Right cardiac atrium (tissue), 5 donors: ENCODE measurements around the gene KLHL30. TPM values are rescaled to one million over a fixed set of nuclear protein-coding genes. Genes with fewer than 3 reads are reported as not detected.
A peak's percentile ranks its signal among the peaks of the same experiment; 100 is the strongest.

Experiments
- ATAC-seq, 2 donors: fragments of 200-7000 bp; cut with Tn5 transposase; one replicate each; pipeline versions ENCODE4 v1.8.0 to v1.9.1; 2020; ENCODE audit warnings: moderate library complexity in 2 of 2, mild to moderate bottlenecking in 1 of 2
- DNase-seq, 3 donors: peaks; one replicate each; pipeline ENCODE4 v3.0.0-alpha.2; 2020
- H3K27ac ChIP-seq: one replicate; pipeline ENCODE4 v1.5.1; 2013; ENCODE audit warnings: mild to moderate bottlenecking, low read length, control low read depth, moderate library complexity
- H3K27me3 ChIP-seq: one replicate; pipeline ENCODE4 v1.6.1; 2013; ENCODE audit not compliant: control insufficient read depth, insufficient read depth
- H3K4me1 ChIP-seq: one replicate; pipeline ENCODE4 v1.6.1; 2013; ENCODE audit warnings: low read length; ENCODE audit not compliant: control insufficient read depth, insufficient read depth
- H3K4me3 ChIP-seq: one replicate; pipeline ENCODE4 v1.5.1; 2013; ENCODE audit warnings: low read length, control low read depth
- H3K9me3 ChIP-seq: one replicate; pipeline ENCODE4 v1.6.1; 2013; ENCODE audit warnings: low read length; ENCODE audit not compliant: control insufficient read depth
- WGBS: extraction: QIAGEN DNeasy Blood & Tissue Kit; methylation state at CpG from one replicate; pipeline ENCODE4 v1.1.7; 2013; 5-methylcytosine and 5-hydroxymethylcytosine counted together
- intact Hi-C, 4 donors: fragments of 100-400 bp; cut with DNase I; formaldehyde crosslinking; loops; one replicate each; pipeline versions ENCODE4 v1.11.0 to v1.14.0; 2022 to 2023
- polyA plus RNA-seq: library from polyadenylated mRNA; stranded (reverse); fragments of 200-250 nt; gene quantifications from one replicate; pipeline ENCODE4 v1.2.3, GENCODE V29; 2013
- total RNA-seq, 4 donors: library from RNA; stranded (reverse); fragmentation: NEBNext Ultra II Directional; extraction: Animal tissue kit (Norgen Biotek cat#: 25700); gene quantifications; one replicate each; pipeline ENCODE4 v1.2.1, GENCODE V29; 2021
- donor health status: healthy with polysubstance abuse.
- donor health status: DM: no; HTN: yes; CAD: no.
- donor health status: DM: no; HTN: no; CAD: no.
- donor health status: DM: no; HTN: yes; CAD: no; lungs with severe emphysema.
- donor health status: DM: yes; HTN: yes; CAD: no.

Gene KLHL30
- total and polyA plus RNA-seq, 5 donors: 15.9 to 34.4 (median 18.7) TPM

DNA sequence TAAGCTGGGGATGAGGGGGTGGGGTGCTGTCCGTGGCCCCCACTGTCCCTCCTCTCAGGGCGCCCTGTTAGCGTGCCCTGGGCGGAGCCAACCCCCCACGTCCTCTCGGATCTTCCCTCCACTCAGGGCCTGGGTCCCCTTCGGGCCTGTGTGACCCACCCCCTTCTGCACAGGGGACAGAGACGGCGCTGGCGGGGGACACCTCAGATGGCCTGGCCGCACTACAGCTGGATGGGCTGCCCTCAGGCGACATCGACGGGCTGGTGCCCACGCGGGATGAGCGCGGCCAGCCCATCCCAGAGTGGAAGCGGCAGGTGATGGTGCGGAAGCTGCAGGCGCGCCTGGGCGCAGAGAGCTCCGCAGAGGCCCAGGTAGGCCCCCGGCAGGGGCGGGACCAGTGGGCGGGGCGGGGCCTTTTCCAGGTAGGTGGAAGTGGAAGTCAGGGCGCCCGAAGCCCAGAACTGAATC lies 9.9 kb upstream of the KLHL30 start:
- intact Hi-C loops: loop anchor here in 1 of 4 donors (10.0 kb wide), 1 partner anchor 136 kb away; no protein-coding TSS in a partner anchor
- Histone ChIP-seq H3K4me3 (no peak overlapping the region), H3K9me3 (no peaks in the 10 kb centered on the region), H3K4me1 (no peaks in the 10 kb centered on the region), H3K27me3 (no peaks in the 10 kb centered on the region), H3K27ac (no peak overlapping the region)
- WGBS: 70% methylated on average over 30 of the region's 30 CpGs
- DNase-seq: peak; percentile 12 to 51 (median 48)
- no peak for ATAC-seq

DNA sequence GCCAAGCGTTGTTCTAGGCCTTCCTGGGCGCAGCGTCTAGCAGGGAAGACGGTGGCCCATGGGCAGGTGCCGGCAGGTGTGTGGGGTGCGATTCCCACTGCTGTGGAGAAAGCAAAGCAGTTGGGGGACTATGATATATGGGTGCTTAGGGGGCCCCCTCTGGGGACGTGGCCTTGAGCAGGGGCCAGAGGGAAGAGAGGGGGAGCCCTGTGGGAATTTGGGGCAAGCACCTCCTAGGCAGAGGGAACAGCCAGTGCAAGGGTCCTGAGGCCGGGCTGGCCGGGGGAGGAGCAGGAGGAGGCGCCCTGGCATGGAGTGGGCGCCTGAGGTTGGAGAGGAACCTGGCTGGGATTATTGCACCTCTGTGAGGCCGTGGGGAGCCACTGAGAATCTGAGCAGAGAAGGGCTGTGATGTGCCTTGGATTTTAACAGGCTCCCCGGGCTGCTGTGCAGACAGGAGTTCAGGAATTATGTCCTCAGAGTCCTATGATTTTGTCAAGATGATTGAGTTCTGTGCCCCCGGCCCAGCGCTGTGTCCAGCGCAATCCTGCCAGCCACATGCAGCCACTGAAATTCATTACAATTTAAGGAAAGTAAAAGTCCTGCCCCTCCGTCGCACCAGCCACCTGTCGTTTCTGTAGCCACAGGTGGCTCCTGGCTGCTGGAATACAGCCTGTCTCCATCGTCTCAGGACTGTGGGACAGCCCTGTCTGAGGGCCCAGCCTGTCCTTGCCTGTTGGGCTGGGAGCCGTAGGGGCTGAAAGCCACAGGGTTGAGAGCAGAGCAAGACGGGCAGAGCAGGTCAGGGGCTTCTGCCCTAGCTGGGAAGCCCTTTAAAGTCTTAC lies 9.1 kb upstream of the KLHL30 start:
- 91% methylated on average over 22 of the region's 22 CpGs for WGBS
- no peaks in the 10 kb centered on the region for H3K9me3 ChIP-seq
- no peaks in the 10 kb centered on the region for H3K4me1 ChIP-seq
- no peak overlapping the region for H3K27ac ChIP-seq
- intact Hi-C loops: loop anchor here in 1 of 4 donors (10.0 kb wide), 1 partner anchor 135 kb away; no protein-coding TSS in a partner anchor
- no peak overlapping the region for H3K4me3 ChIP-seq
- ATAC-seq (no peak), DNase-seq (peak in 2 of 3 donors; percentile 29 to 30)
- no peaks in the 10 kb centered on the region for H3K27me3 ChIP-seq

DNA sequence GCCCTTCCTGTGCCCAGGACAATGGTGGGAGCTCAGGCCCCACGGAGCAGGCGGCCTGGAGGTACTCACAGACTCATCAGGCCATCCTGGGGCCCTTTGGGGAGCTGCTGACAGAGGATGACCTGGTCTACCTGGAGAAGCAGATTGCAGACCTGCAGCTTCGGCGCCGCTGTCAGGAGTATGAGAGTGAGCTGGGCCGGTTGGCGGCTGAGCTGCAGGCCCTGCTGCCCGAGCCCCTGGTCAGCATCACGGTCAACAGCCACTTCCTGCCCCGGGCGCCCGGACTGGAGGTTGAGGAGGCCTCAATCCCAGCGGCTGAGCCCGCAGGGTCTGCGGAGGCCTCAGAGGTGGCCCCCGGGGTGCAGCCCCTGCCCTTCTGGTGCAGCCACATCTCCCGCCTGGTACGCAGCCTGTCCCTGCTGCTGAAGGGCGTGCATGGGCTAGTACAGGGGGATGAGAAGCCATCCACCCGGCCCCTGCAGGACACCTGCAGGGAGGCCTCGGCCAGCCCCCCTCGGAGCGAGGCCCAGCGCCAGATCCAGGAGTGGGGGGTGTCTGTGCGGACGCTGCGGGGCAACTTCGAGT lies 8.3 kb upstream of the KLHL30 start:
- H3K9me3 ChIP-seq: no peaks in the 10 kb centered on the region
- DNase-seq (peak; percentile 8 to 61 (median 32)), ATAC-seq (no peak)
- H3K4me1 ChIP-seq: no peaks in the 10 kb centered on the region
- intact Hi-C loops: no loop called here
- H3K27me3 ChIP-seq: no peaks in the 10 kb centered on the region
- WGBS: 85% methylated on average over 28 of the region's 28 CpGs
- no peak overlapping the region for H3K4me3 ChIP-seq
- H3K27ac ChIP-seq: no peak overlapping the region

DNA sequence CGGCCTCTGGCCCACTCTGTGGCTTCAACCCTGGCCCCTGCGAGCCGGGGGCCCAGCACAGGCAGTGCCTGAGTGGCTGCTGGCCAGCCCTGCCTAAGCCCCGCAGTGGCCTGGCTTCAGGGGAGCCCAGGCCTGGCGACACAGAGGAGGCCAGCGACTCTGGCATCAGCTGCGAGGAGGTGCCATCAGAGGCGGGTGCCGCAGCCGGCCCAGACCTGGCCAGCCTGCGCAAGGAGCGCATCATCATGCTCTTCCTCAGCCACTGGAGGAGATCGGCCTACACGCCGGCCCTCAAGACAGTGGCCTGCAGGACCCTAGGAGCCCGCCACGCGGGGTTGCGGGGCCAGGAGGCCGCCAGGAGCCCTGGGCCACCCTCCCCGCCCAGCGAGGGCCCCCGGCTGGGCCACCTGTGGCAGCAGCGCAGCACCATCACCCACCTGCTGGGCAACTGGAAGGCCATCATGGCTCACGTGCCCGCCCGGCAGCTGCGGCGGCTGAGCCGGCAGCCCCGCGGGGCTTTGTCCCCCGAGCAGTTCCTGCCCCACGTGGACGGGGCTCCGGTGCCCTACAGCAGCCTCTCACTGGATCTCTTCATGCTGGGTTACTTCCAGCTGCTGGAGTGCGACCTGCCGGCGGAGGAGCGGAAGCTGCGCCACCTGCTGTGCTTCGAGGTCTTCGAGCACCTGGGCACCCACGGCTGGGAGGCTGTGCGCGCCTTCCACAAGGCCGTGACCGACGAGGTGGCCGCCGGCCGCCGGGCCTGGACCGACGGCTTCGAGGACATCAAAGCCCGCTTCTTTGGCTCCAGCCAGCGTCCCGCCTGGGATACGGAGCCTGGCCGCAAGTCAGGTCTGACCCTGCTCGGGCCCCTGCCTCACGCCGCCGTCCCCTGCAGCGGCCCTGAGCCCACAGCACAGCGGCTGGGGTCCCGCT lies 7.5 kb upstream of the KLHL30 start:
- DNase-seq (peak; percentile 8 to 50 (median 48)), ATAC-seq (no peak)
- Histone ChIP-seq H3K9me3 (no peaks in the 10 kb centered on the region), H3K4me1 (no peaks in the 10 kb centered on the region), H3K27ac (no peak overlapping the region), H3K27me3 (no peaks in the 10 kb centered on the region), H3K4me3 (no peak overlapping the region)
- intact Hi-C loops: no loop called here
- 92% methylated on average over 68 of the region's 68 CpGs for WGBS

DNA sequence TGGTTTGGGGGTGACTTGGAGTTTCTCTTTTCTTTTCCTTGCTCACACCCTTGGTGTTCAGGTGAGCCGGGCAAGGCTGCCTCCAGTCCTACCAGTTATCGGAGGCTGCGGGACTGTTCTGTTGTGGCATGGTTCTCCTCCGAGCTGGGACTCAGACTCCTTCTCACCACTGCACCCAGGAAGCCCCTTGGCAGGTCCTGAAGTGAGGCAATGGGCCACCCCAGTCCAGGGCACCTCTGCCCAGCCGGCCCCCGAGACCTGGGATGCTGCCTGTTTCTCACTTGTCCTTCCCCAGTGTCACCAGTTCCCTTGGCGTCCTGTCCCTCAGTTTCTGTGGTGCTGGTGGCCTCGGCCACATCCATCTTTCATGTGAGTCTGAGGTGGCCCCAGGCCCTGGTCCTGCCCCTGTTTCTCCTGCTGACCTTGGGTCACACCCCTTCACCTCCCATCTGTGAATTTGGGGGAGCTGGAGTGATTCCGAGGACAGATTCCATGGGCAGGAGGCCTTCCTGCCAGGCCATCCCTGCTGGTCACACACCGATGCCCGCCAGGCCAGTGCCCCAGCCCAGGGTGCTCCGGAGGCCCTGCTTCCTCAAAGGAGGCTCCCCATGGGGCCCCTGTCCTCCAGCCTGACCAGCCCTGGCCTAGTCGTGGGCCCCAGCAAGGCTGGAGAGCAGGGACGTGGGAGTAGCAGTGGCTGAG lies 6.6 kb upstream of the KLHL30 start:
- H3K9me3 ChIP-seq: no peaks in the 10 kb centered on the region
- no peak overlapping the region for H3K4me3 ChIP-seq
- H3K27me3 ChIP-seq: no peaks in the 10 kb centered on the region
- intact Hi-C loops: no loop called here
- 91% methylated on average over 14 of the region's 14 CpGs for WGBS
- no peak overlapping the region for H3K27ac ChIP-seq
- peak; percentile 7 to 43 (median 42) for DNase-seq
- ATAC-seq: no peak
- H3K4me1 ChIP-seq: no peaks in the 10 kb centered on the region

DNA sequence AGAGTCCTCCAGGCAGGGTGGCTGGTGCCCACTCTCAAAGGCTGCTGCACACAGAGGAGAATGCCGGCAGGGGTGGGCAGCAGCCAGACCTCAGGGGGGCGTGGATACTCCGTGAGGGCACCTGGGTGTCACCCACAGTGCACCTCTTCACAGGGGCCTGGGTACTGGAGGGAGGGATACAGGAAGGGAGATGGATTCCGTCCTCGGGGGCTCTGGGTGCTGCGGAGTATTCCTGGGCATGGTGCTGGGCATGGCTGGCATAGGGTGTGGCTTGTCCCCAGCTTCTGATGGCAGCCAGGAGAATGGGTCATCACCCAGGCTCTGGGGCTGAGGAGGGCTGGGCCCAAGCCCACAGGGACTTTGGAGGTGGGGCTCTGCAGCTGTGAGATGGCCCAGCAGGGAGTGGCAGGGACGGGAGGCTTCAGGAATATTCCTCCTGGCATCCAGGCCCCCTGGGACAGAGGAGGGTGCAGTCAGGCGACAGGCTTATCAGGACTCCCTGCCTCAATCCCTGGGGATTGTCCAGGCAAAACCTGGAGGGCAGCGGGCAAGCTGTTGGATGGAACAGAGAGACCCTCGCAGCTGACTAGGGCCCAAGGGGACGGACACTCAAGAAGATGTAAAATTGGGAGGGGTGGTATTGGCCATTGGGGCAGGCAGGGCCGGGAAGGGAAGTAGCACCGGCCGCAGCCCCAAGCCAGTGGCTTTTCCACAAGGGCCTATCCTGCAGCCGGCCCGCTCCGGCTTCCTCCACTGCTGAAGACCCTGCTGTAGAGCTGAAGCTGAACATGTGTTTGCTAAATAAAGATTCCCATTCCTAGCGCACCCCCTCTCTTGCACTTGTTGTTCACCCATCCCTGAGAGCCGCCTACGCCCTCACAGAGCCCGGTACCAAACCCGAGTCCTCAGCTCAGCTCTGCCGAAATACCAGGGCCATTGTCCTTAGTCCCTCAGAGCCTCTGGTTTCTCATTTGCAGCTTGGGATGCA lies 5.7 kb upstream of the KLHL30 start:
- DNase-seq: peak; percentile 8 to 45 (median 32)
- H3K27me3 ChIP-seq: no peaks in the 10 kb centered on the region
- 86% methylated on average over 23 of the region's 23 CpGs for WGBS
- no peaks in the 10 kb centered on the region for H3K4me1 ChIP-seq
- no peaks in the 10 kb centered on the region for H3K9me3 ChIP-seq
- intact Hi-C loops: no loop called here
- H3K4me3 ChIP-seq: no peak overlapping the region
- ATAC-seq: no peak
- no peak overlapping the region for H3K27ac ChIP-seq

DNA sequence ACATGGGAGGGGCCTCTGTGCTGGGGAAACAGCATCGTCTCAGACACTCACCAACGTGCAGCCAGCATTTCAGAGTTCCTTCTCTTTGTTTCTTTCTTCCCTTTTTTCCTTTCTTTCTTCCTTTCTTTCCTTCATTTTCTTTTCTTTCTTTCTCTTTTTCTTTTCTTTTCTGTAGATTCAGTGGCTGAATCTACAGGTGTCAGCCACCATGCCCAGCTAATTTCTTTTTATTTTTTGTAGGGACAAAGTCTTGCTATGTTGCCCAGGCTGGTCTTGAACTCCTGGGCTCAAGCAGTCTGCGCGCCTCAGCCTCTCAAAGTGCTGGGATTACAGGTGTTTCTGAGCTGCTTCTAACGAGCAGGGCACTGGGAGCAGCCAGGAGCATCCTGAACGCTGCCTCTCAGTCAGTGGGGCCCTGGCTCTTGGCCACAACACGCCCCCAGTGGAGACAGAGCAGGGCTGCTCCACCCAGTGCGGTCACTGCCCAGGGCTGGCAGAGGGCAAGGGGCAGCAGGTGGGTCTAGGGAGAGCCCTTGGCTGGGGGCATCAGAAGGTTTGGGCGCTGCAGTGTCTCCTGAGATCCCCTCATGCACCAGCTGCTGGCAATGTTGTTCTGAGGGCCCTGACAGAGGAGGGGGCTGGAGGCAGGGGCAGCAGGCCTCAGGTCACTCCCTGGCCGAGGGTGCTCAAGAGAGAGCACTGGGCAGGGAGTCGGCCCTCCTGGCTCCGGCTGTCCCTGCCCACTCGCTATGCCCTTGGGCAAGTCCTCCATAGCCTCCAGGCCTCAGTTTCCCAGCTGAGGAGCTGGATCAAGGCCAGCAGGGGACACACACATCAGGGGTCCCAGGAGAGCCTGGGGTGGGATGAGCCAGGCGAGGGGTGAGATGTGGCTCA lies 4.7 kb upstream of the KLHL30 start:
- intact Hi-C loops: no loop called here
- Histone ChIP-seq H3K4me1 (no peaks in the 10 kb centered on the region), H3K4me3 (no peak overlapping the region), H3K27ac (no peak overlapping the region), H3K27me3 (no peaks in the 10 kb centered on the region), H3K9me3 (no peaks in the 10 kb centered on the region)
- no peak for ATAC-seq
- peak; percentile 17 to 60 (median 51) for DNase-seq
- WGBS: 72% methylated on average over 14 of the region's 14 CpGs

DNA sequence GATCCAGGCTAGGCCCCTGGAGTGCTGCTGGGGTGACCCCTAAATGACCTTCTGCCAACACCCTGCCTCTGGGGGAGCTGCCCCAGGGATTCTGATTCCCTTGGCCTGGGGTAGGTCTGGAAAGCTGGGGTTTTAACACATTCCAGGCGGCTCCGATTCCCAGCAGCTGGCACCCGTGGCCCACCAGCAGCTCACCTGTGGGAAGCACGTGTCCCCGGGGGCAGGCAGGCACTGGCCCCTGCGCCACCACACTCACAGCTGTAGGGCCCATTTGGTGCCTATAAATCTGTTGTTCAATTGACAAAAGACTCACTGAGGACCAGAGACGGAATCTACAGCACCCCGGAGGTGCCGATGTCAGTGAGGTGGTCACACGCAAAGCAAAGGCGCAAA lies 4.1 kb upstream of the KLHL30 start:
- DNase-seq (peak in 2 of 3 donors; percentile 14 to 41), ATAC-seq (no peak)
- H3K4me1 ChIP-seq: no peaks in the 10 kb centered on the region
- no peaks in the 10 kb centered on the region for H3K27me3 ChIP-seq
- intact Hi-C loops: no loop called here
- no peaks in the 10 kb centered on the region for H3K9me3 ChIP-seq
- WGBS: 89% methylated on average over 11 of the region's 11 CpGs
- H3K27ac ChIP-seq: no peak overlapping the region
- no peak overlapping the region for H3K4me3 ChIP-seq

DNA sequence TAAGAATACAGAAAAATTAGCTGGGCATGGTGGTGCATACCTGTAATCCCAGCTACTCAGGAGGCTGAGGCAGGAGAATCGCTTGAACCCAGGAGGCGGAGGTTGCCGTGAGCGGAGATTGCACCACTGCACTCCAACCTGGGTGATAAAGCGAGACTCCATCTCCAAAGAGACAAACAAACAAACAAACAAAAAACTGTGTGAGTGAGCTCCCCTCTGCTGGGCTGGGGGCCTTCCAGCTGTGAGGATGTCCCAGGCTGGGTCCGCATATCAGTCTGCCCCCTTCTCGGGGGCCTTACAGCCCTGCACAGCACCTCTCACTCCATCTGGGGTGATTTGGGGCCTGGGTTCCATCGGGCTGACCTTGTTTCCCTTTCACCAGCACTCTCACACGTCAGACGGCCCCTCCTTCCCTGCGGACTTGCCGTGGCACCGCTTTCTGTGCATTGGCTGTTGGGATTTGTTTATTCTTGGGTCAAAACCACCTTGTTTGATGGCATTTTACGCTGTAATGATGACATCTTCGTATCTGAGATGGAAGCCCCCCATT lies 2.8 kb upstream of the KLHL30 start:
- DNase-seq: peak in 1 of 3 donors; percentile 23
- no peak overlapping the region for H3K4me3 ChIP-seq
- ATAC-seq: no peak
- intact Hi-C loops: no loop called here
- WGBS: 84% methylated on average over 15 of the region's 15 CpGs
- H3K27me3 ChIP-seq: no peaks in the 10 kb centered on the region
- no peak overlapping the region for H3K27ac ChIP-seq
- H3K9me3 ChIP-seq: no peaks in the 10 kb centered on the region
- H3K4me1 ChIP-seq: no peaks in the 10 kb centered on the region
